ENCODE data around the gene CCDC169.

Gene CCDC169

GRCh38 chr13:36344173-36344572 lies 46.6 kb upstream of the CCDC169 start:
- no peak for TF ChIP-seq CTCF (IDR thresholded peaks at IDR 0.05)
- DNase-seq, result no peak
- Histone ChIP-seq H3K4me1 (peaks cover 0 to 44% (median 20%) of the 10 kb centered on the region in 4 donors), H3K9me3 (no peaks in the 10 kb centered on the region), H3K27ac (peak overlapping the region; percentile 99), H3K27me3 (no peaks in the 10 kb centered on the region), H3K36me3 (no peaks in the 10 kb centered on the region), H3K4me3 (peak overlapping the region; percentile 79 to 87)
- intact Hi-C loops (cut with DNase I; ENCODE audit: low total_unique reads), result no loop called here

GRCh38 chr13:36343766-36344165 lies 46.2 kb upstream of the CCDC169 start:
- Histone ChIP-seq H3K36me3 (no peaks in the 10 kb centered on the region), H3K27me3 (no peaks in the 10 kb centered on the region), H3K4me3 (peak overlapping the region; percentile 79 to 87), H3K4me1 (peaks cover 0 to 48% (median 20%) of the 10 kb centered on the region in 4 donors), H3K9me3 (no peaks in the 10 kb centered on the region), H3K27ac (peak overlapping the region; percentile 99)
- no peak for DNase-seq
- no peak for TF ChIP-seq CTCF (IDR thresholded peaks at IDR 0.05)
- intact Hi-C loops (cut with DNase I; ENCODE audit: low total_unique reads), result no loop called here

- no peaks in the 10 kb centered on the region for H3K27me3 ChIP-seq
- no peak for DNase-seq
- H3K4me1 ChIP-seq, result peaks cover 0 to 57% (median 22%) of the 10 kb centered on the region in 4 donors
- H3K9me3 ChIP-seq, result no peaks in the 10 kb centered on the region
- intact Hi-C loops (cut with DNase I; ENCODE audit: low total_unique reads), result no loop called here
- no peak overlapping the region for H3K4me3 ChIP-seq
- no peaks in the 10 kb centered on the region for H3K36me3 ChIP-seq
- TF ChIP-seq CTCF (IDR thresholded peaks at IDR 0.05), result no peak
- H3K27ac ChIP-seq, result no peak overlapping the region
These were observed 45.1 kb upstream of the CCDC169 start for GRCh38 chr13:36342715-36343114.

- no peak for DNase-seq
- Histone ChIP-seq H3K27me3 (no peaks in the 10 kb centered on the region), H3K4me3 (no peak overlapping the region), H3K36me3 (no peaks in the 10 kb centered on the region), H3K27ac (peak overlapping the region in 1 of 2 donors; percentile 2), H3K4me1 (peaks cover 0 to 63% (median 22%) of the 10 kb centered on the region in 4 donors), H3K9me3 (no peaks in the 10 kb centered on the region)
- TF ChIP-seq CTCF (IDR thresholded peaks at IDR 0.05), result no peak
- intact Hi-C loops (cut with DNase I; ENCODE audit: low total_unique reads), result no loop called here
These were observed 44.1 kb upstream of the CCDC169 start for GRCh38 chr13:36341718-36342117.

GRCh38 chr13:36339600-36340155 lies 42.1 kb upstream of the CCDC169 start:
- TF ChIP-seq CTCF (IDR thresholded peaks at IDR 0.05), result no peak
- Histone ChIP-seq H3K4me3 (no peak overlapping the region), H3K27me3 (no peaks in the 10 kb centered on the region), H3K27ac (no peak overlapping the region), H3K9me3 (no peaks in the 10 kb centered on the region), H3K4me1 (peaks cover 0 to 75% (median 28%) of the 10 kb centered on the region in 4 donors), H3K36me3 (peaks cover 0 to 10% (median under 1%) of the 10 kb centered on the region in 3 donors)
- intact Hi-C loops (cut with DNase I; ENCODE audit: low total_unique reads), result no loop called here
- DNase-seq, result no peak

All from tibial artery (tissue), 4 donors.